Astrocyte (in vitro differentiated cells and primary cell): ENCODE results near the gene GDF10.

ENCODE experiments used
- EZH2 ChIP-seq: IDR thresholded peaks from 2 replicates; pipeline ENCODE4 v1.6.1; 2012; ENCODE audit warnings: mild to moderate bottlenecking, low read length, inconsistent platforms; ENCODE audit not compliant: insufficient read depth
- TF ChIP-seq, protein P1 (sequence below): IDR thresholded peaks from 2 replicates; pipeline ENCODE4 v1.5.1; 2011; ENCODE audit warnings: low read depth, mild to moderate bottlenecking, inconsistent platforms, low read length, moderate library complexity; ENCODE audit not compliant: insufficient read depth

DNA sequence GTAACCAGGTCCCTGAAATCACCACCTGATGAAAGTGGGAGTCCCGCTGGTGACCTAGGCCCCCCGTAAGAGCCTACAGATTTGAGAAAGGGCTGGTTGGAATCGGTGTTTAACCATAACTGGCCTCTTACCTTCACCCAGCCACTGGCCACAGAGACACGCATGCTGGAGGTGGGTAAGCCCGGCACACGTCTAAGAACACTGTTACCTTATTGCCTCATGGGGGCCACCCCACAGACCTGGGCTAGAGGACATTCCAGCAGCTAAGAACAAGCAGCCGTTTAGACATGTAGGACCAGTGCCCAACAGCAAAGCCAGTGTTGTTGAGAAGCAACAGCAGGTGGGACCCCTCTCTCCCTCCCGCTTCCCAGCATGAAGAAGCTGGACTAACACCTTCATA, 19.8 kb downstream of the GDF10 start:
- no peak for TF ChIP-seq EZH2
- TF ChIP-seq, protein P1, sequence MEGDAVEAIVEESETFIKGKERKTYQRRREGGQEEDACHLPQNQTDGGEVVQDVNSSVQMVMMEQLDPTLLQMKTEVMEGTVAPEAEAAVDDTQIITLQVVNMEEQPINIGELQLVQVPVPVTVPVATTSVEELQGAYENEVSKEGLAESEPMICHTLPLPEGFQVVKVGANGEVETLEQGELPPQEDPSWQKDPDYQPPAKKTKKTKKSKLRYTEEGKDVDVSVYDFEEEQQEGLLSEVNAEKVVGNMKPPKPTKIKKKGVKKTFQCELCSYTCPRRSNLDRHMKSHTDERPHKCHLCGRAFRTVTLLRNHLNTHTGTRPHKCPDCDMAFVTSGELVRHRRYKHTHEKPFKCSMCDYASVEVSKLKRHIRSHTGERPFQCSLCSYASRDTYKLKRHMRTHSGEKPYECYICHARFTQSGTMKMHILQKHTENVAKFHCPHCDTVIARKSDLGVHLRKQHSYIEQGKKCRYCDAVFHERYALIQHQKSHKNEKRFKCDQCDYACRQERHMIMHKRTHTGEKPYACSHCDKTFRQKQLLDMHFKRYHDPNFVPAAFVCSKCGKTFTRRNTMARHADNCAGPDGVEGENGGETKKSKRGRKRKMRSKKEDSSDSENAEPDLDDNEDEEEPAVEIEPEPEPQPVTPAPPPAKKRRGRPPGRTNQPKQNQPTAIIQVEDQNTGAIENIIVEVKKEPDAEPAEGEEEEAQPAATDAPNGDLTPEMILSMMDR = no peak
